ENCODE measurements around the gene ADCK1. TPM values are rescaled to one million over a fixed set of nuclear protein-coding genes. Genes with fewer than 3 reads are reported as not detected.
"Not testable (repeated sequence)": the region's sequence is repeated elsewhere in the genome, so short reads cannot be mapped to it uniquely, and the experiment has no call there.

Gene ADCK1
- total RNA-seq = 5.5 and 12.3 TPM in 2 replicates
- 7.8 TPM for polyA plus RNA-seq (2012)

- DNase-seq (ENCODE audit: low read depth) = peak; percentile 91
Measured at GRCh38 chr14:77799863-77800730, at the start of gene ADCK1. TSS of gene ADCK1 (plus strand) at chr14:77800109. CDS start at chr14:77818979, 18,870 bp downstream.

- no peak for DNase-seq (ENCODE audit: low read depth)
Measured at GRCh38 chr14:77752266-77752665, 47.6 kb upstream of the ADCK1 start.

GRCh38 chr14:77752799-77753516 lies 47.0 kb upstream of the ADCK1 start:
- no peak for DNase-seq (ENCODE audit: low read depth)

- peak; percentile 95 for DNase-seq (ENCODE audit: low read depth)
Measured at GRCh38 chr14:77760381-77761204, 39.3 kb upstream of the ADCK1 start, which contains the start of gene SNW1. TSS of gene SNW1 (minus strand) at chr14:77761156. CDS start at chr14:77761127, 29 bp downstream.

GRCh38 chr14:77761205-77761931 lies 38.5 kb upstream of the ADCK1 start:
- peak; percentile 60 for DNase-seq (ENCODE audit: low read depth)

- DNase-seq (ENCODE audit: low read depth) = no peak
Measured at GRCh38 chr14:77763316-77763715, 36.6 kb upstream of the ADCK1 start.

GRCh38 chr14:77763978-77764377 lies 35.9 kb upstream of the ADCK1 start:
- DNase-seq (ENCODE audit: low read depth) = no peak

GRCh38 chr14:77768442-77769069 lies 31.4 kb upstream of the ADCK1 start:
- not testable (repeated sequence) for DNase-seq (ENCODE audit: low read depth)

- not testable (repeated sequence) for DNase-seq (ENCODE audit: low read depth)
Measured at GRCh38 chr14:77773966-77774365, 25.9 kb upstream of the ADCK1 start.

- no peak for DNase-seq (ENCODE audit: low read depth)
Measured at GRCh38 chr14:77782202-77782601, 17.7 kb upstream of the ADCK1 start.

- no peak for DNase-seq (ENCODE audit: low read depth)
Measured at GRCh38 chr14:77786148-77786547, 13.8 kb upstream of the ADCK1 start.

- DNase-seq (ENCODE audit: low read depth) = peak; percentile 75
Measured at GRCh38 chr14:77790566-77791224, 9.2 kb upstream of the ADCK1 start.

GRCh38 chr14:77791225-77791600 lies 8.7 kb upstream of the ADCK1 start:
- DNase-seq (ENCODE audit: low read depth) = no peak

GRCh38 chr14:77793255-77793654 lies 6.7 kb upstream of the ADCK1 start:
- not testable (repeated sequence) for DNase-seq (ENCODE audit: low read depth)

GRCh38 chr14:77794357-77794756 lies 5.6 kb upstream of the ADCK1 start:
- no peak for DNase-seq (ENCODE audit: low read depth)

GRCh38 chr14:77799456-77799855 lies 453 bp upstream of the ADCK1 start:
- DNase-seq (ENCODE audit: low read depth) = not testable (repeated sequence)

- DNase-seq (ENCODE audit: low read depth) = no peak
Measured at GRCh38 chr14:77800814-77801213, 905 bp downstream of the ADCK1 start.

GRCh38 chr14:77804592-77804991 lies 4.7 kb downstream of the ADCK1 start:
- no peak for DNase-seq (ENCODE audit: low read depth)

GRCh38 chr14:77805706-77806105 lies 5.8 kb downstream of the ADCK1 start:
- DNase-seq (ENCODE audit: low read depth) = no peak

GRCh38 chr14:77808250-77808649 lies 8.3 kb downstream of the ADCK1 start:
- DNase-seq (ENCODE audit: low read depth) = no peak
